ENCODE measurements around the gene PSMB3.
A peak's percentile ranks its signal among the peaks of the same experiment; 100 is the strongest.

PSMB3 gene

GRCh38 chr17:38733982-38734973 lies 18.3 kb upstream of the PSMB3 start:
- peak; percentile 38 for DNase-seq

GRCh38 chr17:38735161-38735997 lies 17.2 kb upstream of the PSMB3 start:
- DNase-seq = peak; percentile 81

- DNase-seq = no peak
Measured at GRCh38 chr17:38738007-38738662, 14.4 kb upstream of the PSMB3 start.

DNA sequence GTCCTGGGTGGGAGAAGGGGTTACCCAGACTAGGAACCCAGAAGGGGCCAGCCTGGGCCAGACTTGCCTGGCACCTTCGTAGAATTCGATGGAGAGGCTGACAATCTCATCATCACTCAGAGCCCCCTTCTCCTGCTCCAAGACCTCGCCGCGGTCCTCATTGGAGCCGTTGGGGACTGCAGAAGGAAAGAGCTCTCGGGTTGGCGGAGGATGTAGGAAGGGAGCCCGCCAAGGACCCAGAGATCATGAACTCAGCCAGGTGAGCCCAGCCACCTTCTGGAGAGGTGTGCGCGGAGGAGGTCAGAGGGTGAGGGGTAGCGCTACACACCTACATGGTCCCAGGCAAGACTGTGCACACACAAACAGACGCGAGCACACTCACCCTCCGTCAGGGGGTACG lies 13.9 kb upstream of the PSMB3 start:
- no peak for DNase-seq

DNA sequence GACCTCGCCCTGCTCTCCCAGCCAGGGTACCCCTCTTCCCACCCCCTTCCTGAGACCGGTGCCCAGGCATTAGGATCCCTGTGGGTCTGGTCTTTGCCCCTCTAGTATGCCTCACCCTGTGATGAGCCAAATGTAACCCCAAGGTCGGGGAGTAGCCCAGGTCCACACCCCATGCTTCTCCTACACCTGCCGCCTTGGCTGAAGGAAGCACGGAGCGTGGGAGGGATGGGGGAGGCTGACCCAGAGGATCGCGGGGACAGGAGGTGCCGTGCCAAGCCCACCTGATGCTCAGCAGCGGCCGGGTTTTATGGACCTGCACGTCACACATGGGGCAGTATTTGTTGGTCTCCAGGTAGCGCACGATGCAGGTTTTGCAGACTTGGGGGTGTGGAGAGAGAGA lies 13.2 kb upstream of the PSMB3 start:
- no peak for DNase-seq

DNA sequence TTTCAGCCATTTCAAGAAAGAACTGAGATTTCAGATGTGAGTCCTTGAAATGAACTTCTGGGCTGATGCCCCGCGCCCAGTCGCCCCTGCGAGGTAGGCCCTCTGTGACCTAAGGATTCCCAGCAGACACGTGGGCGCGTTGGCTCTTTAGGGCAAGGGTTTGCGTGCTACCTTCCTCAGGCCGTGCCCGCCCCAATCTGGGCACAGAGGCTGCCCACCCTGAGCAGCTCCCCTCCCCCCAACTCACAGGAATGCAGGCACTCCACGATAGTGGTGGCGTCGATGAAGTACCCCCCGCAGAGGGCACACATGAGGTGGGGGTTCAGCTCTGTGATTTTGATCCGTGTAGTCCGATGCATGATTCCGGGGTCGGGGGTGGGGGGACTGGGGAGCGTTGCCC lies 12.5 kb upstream of the PSMB3 start:
- DNase-seq = no peak

DNA sequence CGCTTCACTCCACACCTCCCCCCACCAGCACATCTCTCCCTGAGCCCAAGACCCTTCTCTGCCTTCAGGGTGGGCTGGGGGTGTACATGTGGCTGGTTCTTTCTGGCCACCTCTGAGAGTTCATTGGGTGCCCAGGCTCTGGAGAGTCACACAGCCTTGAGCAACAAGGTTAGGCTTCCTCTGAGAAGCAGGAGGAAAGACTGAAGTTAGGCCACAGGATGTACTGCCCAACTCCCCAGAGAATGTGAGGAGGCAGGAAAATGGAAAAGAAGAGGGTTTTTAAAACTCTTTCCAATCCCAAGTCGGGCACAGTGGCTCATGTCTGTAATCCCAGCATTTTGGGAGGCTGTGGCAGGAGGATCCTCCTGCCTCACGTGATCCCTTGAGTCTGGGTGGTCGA lies 11.7 kb upstream of the PSMB3 start:
- no peak for DNase-seq

DNA sequence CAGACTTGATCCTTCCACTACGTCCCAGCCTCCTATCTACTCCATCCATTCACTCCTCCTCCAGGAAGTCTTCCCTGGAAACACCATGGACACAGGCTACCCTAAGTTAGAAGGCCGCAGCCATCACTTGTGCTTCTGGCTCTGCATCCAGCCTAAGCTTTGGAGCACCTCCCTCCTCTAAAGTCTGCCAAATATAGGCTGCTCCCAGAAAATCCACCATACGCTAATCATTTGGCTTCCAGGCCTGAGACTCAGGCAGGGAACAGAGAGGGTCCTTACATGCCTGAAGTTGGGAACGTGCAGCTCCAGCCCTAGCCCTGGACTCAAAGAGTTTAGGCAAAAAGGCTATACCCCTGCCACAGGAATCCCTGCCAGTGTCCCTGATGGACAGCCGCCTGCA lies 11.1 kb upstream of the PSMB3 start:
- DNase-seq = no peak

- no peak for DNase-seq
Measured at GRCh38 chr17:38741921-38742410, 10.6 kb upstream of the PSMB3 start.

GRCh38 chr17:38742411-38743308 lies 9.9 kb upstream of the PSMB3 start:
- DNase-seq = no peak

DNA sequence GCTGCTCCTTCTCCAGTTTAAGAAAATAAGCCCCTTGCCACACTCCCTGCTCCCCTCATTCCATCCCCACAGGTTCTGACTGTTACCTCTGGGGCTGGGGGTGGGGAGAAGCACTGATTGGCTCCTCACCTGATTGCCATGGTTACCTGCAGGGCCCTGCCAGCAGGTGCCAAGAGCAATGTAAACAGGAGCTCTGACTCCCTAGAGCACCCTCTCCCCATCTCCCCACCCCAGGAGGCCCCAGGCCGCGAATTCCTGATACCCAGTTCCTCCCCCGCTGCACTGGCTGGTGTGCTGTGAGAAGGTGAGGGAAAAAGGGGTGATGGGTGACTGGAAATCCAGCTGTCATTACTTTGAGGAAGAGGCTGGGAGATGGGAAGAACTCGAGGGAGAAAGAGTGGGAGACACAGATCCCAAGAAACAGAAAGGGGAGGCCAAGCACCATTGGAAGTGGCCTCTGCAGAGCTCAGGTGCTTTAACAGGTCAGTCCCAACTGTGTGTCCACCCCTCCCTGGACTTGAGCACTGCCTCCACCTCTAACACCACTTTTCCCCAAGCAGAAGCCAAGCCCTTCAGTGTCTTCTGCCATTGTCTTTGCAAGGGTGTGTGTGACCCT lies 8.9 kb upstream of the PSMB3 start:
- no peak for DNase-seq

- no peak for DNase-seq
Measured at GRCh38 chr17:38745545-38745944, 7.0 kb upstream of the PSMB3 start.

DNA sequence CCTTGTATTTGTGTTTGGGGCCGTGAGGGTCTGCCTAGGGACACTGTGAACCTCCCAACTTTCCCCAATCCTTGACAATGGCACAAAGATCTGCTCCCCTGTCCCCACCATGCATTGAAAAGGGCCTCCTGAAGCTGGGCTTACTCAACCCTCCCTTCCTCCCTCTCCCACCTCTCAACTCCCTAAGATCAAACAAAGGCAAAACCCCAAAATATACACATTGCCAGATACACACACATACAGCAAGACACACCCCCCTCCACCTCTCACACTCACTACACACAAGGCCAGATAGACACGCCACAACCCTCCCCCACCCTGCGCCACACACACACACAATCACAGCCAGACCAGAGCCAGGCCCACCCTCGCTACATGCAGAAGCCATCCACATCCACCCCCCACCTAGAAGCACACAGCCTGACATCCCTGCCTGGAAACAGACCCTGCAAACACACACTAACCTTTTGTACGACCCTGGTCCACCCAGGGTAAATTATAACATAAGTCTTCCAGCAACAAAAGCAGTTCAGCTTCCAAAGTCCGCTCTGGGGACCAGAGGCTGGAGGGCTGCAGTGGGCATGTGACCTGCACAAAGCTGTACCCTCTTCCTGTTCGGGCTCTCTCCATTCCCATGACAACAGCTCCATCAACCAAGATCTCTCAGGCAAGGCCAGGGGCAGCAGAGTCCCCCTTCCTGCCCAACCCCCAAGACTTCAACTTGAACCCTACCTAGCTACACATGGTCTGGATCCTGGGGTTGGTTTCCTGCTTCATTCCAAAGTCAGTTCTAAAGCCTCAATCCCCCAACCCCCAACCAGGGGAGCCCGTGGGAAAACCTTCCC lies 6.3 kb upstream of the PSMB3 start:
- DNase-seq = no peak

- no peak for DNase-seq
Measured at GRCh38 chr17:38746849-38747462, 5.6 kb upstream of the PSMB3 start.

- no peak for DNase-seq
Measured at GRCh38 chr17:38747463-38748148, 4.9 kb upstream of the PSMB3 start.

DNA sequence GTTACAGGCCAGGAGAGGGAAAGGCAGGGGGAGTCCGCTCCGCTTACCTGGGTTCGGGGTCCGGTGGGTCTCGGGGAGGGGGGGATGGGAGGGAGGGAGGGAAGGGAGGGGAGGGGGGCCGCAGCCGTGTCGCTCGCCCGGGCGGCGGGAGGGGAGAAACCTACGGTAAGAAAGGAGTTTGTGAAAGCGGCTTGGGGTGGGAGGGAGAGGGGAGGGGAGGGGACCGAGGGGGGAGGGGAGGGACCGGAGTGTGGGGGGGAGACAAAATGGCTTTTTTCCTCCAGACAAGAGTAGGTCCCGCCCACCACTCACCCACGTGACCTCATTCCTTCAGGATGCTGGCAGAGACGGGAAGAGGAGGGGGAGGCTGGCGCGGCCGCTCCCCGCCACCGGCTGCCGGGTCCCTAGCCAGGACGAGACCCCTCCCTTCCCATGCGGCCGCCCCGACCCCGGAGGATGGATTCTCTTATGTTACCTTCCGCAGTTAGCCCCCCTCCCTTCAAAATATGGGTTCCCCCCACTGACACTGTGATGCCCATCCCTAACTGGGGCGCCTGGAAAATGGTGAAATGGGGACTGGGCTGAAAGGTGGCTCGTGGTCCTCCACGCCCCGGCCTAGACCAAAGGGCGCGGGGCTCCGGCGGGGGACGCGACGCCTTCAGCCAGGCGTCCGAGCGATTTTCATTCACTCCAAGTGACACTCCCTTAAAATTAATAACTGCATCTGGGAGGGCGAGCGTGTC lies 4.2 kb upstream of the PSMB3 start, which contains the start of gene PCGF2:
TSS of gene PCGF2 (minus strand) at position 188 of the 743 bp plus-strand sequence. CDS start 7,934 bp downstream, outside the sequence.
- no peak for DNase-seq

GRCh38 chr17:38748892-38749222 lies 3.7 kb upstream of the PSMB3 start:
- DNase-seq = no peak

DNA sequence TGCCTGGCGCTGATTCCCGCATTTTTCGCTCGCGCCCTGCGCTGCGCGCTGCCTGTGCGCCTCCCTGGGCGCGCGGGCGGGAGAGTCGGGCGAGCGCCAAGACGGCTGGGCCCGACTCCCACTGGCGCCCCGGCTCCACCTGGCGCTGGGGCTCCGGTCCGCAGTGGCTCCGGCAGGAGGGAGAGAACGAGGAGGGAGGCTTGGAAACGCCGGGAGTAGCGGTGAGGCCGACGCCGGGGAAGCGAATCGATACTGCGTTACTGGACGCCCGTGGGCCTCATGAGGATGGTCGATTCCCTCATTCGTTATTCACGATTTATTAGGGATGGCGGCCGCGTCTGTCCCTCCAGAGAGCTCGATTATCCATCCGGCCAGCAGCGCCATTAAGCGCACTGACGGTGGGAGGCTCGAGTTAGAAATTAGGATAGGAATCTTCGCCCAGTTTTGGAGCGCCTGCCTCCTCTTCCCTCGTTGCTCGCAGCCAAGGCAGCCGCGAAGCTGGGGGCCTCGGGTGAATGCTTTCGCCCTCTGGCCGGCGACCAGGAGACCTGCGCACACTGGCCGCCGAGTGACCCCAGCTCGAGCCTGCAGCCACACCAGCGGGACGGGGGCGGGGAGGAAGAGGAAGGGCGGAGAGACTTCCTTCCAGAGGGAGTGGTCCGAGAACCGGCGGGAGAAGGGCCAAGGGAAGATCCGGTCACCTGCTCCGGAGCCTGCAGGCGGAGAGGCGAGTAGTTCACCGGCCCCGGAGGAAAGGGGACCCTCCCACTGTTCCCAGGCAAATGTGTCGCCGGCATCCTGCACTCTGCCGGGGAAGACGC lies 3.1 kb upstream of the PSMB3 start:
- DNase-seq = no peak

Data from stimulated activated CD4-positive, alpha-beta T cell treated with anti-CD3 and anti-CD28 coated beads, Interleukin-4, amount 100 ng/mL, for 24 hours (primary cell).